Ishikawa (cell line): ENCODE results near the gene DIP2C.

ENCODE experiments used
- CEBPB ChIP-seq: IDR thresholded peaks from 2 replicates; pipeline ENCODE4 v1.6.1; 2012
- CREB1 ChIP-seq: IDR thresholded peaks from 2 replicates; pipeline ENCODE4 v1.6.1; 2012; ENCODE audit warnings: low read depth
- EGR1 ChIP-seq: IDR thresholded peaks from 2 replicates; pipeline ENCODE4 v1.6.1; 2012
- EP300 ChIP-seq: IDR thresholded peaks from 2 replicates; pipeline ENCODE4 v1.6.1; 2012; ENCODE audit warnings: borderline replicate concordance
- FOXM1 ChIP-seq: IDR thresholded peaks from 2 replicates; pipeline ENCODE4 v1.6.1; 2012; ENCODE audit warnings: low read depth, borderline replicate concordance
- MAX ChIP-seq: IDR thresholded peaks from 2 replicates; pipeline ENCODE4 v1.6.1; 2012
- NFIC ChIP-seq: IDR thresholded peaks from 2 replicates; pipeline ENCODE4 v1.6.1; 2012
- RAD21 ChIP-seq: IDR thresholded peaks from 2 replicates; pipeline ENCODE4 v1.6.1; 2012; ENCODE audit warnings: low read depth
- REST ChIP-seq: IDR thresholded peaks from 2 replicates; pipeline ENCODE4 v1.6.1; 2012; ENCODE audit warnings: low read depth, mild to moderate bottlenecking
- TAF1 ChIP-seq: IDR thresholded peaks from 2 replicates; pipeline ENCODE4 v1.6.1; 2012; ENCODE audit warnings: low read depth, mild to moderate bottlenecking
- TCF12 ChIP-seq: IDR thresholded peaks from 2 replicates; pipeline ENCODE4 v1.6.1; 2012; ENCODE audit warnings: low read depth
- TEAD4 ChIP-seq: IDR thresholded peaks from 2 replicates; pipeline ENCODE4 v1.6.1; 2012
- USF1 ChIP-seq: IDR thresholded peaks from 2 replicates; pipeline ENCODE4 v1.6.1; 2012
- YY1 ChIP-seq: IDR thresholded peaks from 2 replicates; pipeline ENCODE4 v1.6.1; 2012; ENCODE audit warnings: low read depth
- ZBTB7A ChIP-seq: IDR thresholded peaks from 2 replicates; pipeline ENCODE4 v1.6.1; 2012; ENCODE audit warnings: low read depth

Gene DIP2C

GRCh38 chr10:508726-509125 is 180.7 kb downstream of the DIP2C start:
- TF ChIP-seq MAX (no peak), CREB1 (no peak), TCF12 (no peak), TEAD4 (no peak), EGR1 (no peak), TAF1 (no peak), NFIC (no peak), REST (no peak), FOXM1 (no peak), CEBPB (no peak), YY1 (no peak), ZBTB7A (no peak), USF1 (no peak), EP300 (no peak), RAD21 (no peak)

GRCh38 chr10:507908-508444 is 181.5 kb downstream of the DIP2C start:
- no peak for TF ChIP-seq EGR1
- no peak for TF ChIP-seq REST
- no peak for TF ChIP-seq YY1
- TF ChIP-seq RAD21, result no peak
- TF ChIP-seq USF1, result no peak
- no peak for TF ChIP-seq NFIC
- no peak for TF ChIP-seq EP300
- no peak for TF ChIP-seq CEBPB
- TF ChIP-seq FOXM1, result no peak
- no peak for TF ChIP-seq TCF12
- TF ChIP-seq CREB1, result no peak

- TF ChIP-seq YY1 (no peak), TAF1 (no peak), FOXM1 (no peak)
Observed at GRCh38 chr10:507355-507699, 182.1 kb downstream of the DIP2C start.

- TF ChIP-seq RAD21, result no peak
- peak; percentile 81 for TF ChIP-seq CREB1
- no peak for TF ChIP-seq ZBTB7A
- TF ChIP-seq TEAD4, result peak; percentile 92
- no peak for TF ChIP-seq REST
- no peak for TF ChIP-seq USF1
- no peak for TF ChIP-seq TAF1
- TF ChIP-seq EGR1, result no peak
- TF ChIP-seq MAX, result peak; percentile 85
- TF ChIP-seq EP300, result peak; percentile 99
- TF ChIP-seq YY1, result no peak
- peak; percentile 81 for TF ChIP-seq NFIC
- peak; percentile 96 for TF ChIP-seq FOXM1
- TF ChIP-seq CEBPB, result no peak
- TF ChIP-seq TCF12, result peak; percentile 99
Observed at GRCh38 chr10:506451-507354, 182.8 kb downstream of the DIP2C start.
